HepG2 (cell line): ENCODE measurements around the gene HOXA6. TPM values are rescaled to one million over a fixed set of nuclear protein-coding genes. Genes with fewer than 3 reads are reported as not detected.

Source experiments
- AHDC1 ChIP-seq: sonication (generic); formaldehyde crosslinking; IDR thresholded peaks from 2 replicates; pipeline ENCODE4 v1.5.1; 2020; ENCODE audit warnings: mild to moderate bottlenecking, missing genetic modification reagents, borderline replicate concordance
- GABPA ChIP-seq, 2 experiments: IDR thresholded peaks; 2 replicates each; pipeline ENCODE4 v1.6.1; 2011 to 2016; ENCODE audit warnings: low read depth in 2 of 2, low read length in 1 of 2, missing biosample characterization in 1 of 2, missing genetic modification characterization in 1 of 2
- NFE2L1 ChIP-seq: sonication (generic); formaldehyde crosslinking; IDR thresholded peaks from 2 replicates; pipeline ENCODE4 v1.4.0; 2020; ENCODE audit warnings: missing genetic modification reagents, mild to moderate bottlenecking, borderline replicate concordance
- ZBTB33 ChIP-seq: sonication (generic); formaldehyde crosslinking; IDR thresholded peaks from 2 replicates; pipeline ENCODE4 v1.4.0; 2020; ENCODE audit warnings: missing genetic modification reagents
- ZBTB38 ChIP-seq: sonication (generic); formaldehyde crosslinking; IDR thresholded peaks from 2 replicates; pipeline ENCODE4 v1.5.1; 2020; ENCODE audit warnings: mild to moderate bottlenecking, missing genetic modification reagents
- ZMAT5 ChIP-seq: sonication (generic); formaldehyde crosslinking; IDR thresholded peaks from 2 replicates; pipeline ENCODE4 v1.5.0; 2020; ENCODE audit warnings: mild to moderate bottlenecking, low read depth, missing genetic modification reagents, borderline replicate concordance
- ZNF234 ChIP-seq: sonication (generic); formaldehyde crosslinking; conservative IDR thresholded peaks from 2 replicates; pipeline ENCODE4 v1.5.1; 2020; ENCODE audit warnings: mild to moderate bottlenecking, missing genetic modification reagents
- ZNF510 ChIP-seq: sonication (generic); formaldehyde crosslinking; IDR thresholded peaks from 2 replicates; pipeline ENCODE4 v1.4.0; 2020; ENCODE audit warnings: low read depth, mild to moderate bottlenecking, missing genetic modification reagents
- ZSCAN30 ChIP-seq: sonication (generic); formaldehyde crosslinking; IDR thresholded peaks from 2 replicates; pipeline ENCODE4 v1.5.0; 2020; ENCODE audit warnings: mild to moderate bottlenecking, missing genetic modification reagents
- polyA plus RNA-seq, 8 experiments: library from polyadenylated mRNA; depleted of rRNA in 3 of 8; stranded (reverse) in 7 of 8; unstranded in 1 of 8; fragments of >200 nt; fragmentation: Illumina TruSeq in 4 of 8; extraction: Trizol in 4 of 8; gene quantifications; 2 replicates each; pipeline versions ENCODE4 v1.2.1 to v1.2.3, GENCODE V29; 2011 to 2016; ENCODE audit warnings: low read depth in 4 of 8, missing spikeins in 1 of 8, mixed read lengths in 1 of 8; ENCODE audit not compliant: insufficient read depth in 1 of 8
- total RNA-seq, 5 experiments: library from RNA; depleted of rRNA; stranded (reverse); fragments of >200 nt; fragmentation: Illumina TruSeq; extraction: Trizol; gene quantifications; 2 replicates each; pipeline ENCODE4 v1.2.3, GENCODE V29; 2016; ENCODE audit warnings: low read depth in 1 of 5
- TF ChIP-seq, protein P1 (sequence below): sonication (generic); formaldehyde crosslinking; IDR thresholded peaks from 2 replicates; pipeline ENCODE4 v1.8.0; 2023; ENCODE audit warnings: mild to moderate bottlenecking, missing genetic modification reagents

Gene HOXA6
- total and polyA plus RNA-seq, 2 of the 13 experiments (the other 11 are each of a cell fraction or from before 2014, with no cell fraction given): 1.3 to 1.5 TPM

GRCh38 chr7:27148031-27148755 is 619 bp upstream of the HOXA6 start (continued):
- TF ChIP-seq ZBTB38 (CRISPR knock-in tag): peak; percentile 83; the same call in 1 of the 2 replicates
- TF ChIP-seq GABPA (IDR thresholded peaks at IDR 0.05; ENCODE audit: low read depth, low read length): no peak
- TF ChIP-seq GABPA (CRISPR knock-in tag; IDR thresholded peaks at IDR 0.05; ENCODE audit: low read depth): no peak
- 0 out of 2 replicates have a peak, but pooled peaks have one; percentile 33 for TF ChIP-seq ZBTB33 (CRISPR knock-in tag)
- no peak for TF ChIP-seq ZSCAN30 (CRISPR knock-in tag)
- TF ChIP-seq ZMAT5 (CRISPR knock-in tag): no peak
- no peak for TF ChIP-seq ZNF510 (CRISPR knock-in tag)
- no peak for TF ChIP-seq NFE2L1 (CRISPR knock-in tag)
- TF ChIP-seq AHDC1 (CRISPR knock-in tag): no peak
- TF ChIP-seq, protein P1, sequence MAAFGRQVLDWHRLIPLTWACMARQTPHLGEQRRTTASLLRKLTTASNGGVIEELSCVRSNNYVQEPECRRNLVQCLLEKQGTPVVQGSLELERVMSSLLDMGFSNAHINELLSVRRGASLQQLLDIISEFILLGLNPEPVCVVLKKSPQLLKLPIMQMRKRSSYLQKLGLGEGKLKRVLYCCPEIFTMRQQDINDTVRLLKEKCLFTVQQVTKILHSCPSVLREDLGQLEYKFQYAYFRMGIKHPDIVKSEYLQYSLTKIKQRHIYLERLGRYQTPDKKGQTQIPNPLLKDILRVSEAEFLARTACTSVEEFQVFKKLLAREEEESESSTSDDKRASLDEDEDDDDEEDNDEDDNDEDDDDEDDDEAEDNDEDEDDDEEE (CRISPR knock-in tag): no peak
- no peak for TF ChIP-seq ZNF234 (CRISPR knock-in tag)
